ENCODE measurements around the gene DEGS2. TPM values are rescaled to one million over a fixed set of nuclear protein-coding genes. Genes with fewer than 3 reads are reported as not detected.

Gene DEGS2
- total and polyA plus RNA-seq, 2 of the 13 experiments (the other 11 are each of a cell fraction or from before 2014, with no cell fraction given), result 0.09 TPM

DNA sequence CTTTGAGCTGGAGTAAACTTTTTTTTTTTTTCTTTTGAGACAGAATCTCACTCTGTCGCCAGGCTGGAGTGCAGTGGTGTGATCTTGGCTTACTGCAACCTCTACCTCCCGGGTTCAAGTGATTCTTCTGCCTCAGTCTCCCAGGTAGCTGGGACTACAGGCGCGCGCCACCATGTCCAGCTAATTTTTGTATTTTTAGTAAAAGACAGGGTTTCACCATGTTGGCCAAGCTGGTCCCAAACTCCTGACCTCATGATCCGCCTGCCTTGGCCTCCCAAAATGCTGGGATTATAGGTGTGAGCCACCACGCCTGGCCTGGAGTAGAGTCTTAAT, 45.4 kb upstream of the DEGS2 start (continued):
- 0 out of 2 replicates have a peak, but pooled peaks have one; percentile 8 for TF ChIP-seq KMT2B (CRISPR knock-in tag; IDR thresholded peaks at IDR 0.05)
- TF ChIP-seq, protein P1, sequence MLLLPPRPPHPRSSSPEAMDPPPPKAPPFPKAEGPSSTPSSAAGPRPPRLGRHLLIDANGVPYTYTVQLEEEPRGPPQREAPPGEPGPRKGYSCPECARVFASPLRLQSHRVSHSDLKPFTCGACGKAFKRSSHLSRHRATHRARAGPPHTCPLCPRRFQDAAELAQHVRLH (CRISPR knock-in tag; IDR thresholded peaks at IDR 0.05; ENCODE audit: borderline replicate concordance, low read depth), result peak; percentile 5; the same call in 1 of the 2 replicates
- TF ChIP-seq, protein P2, sequence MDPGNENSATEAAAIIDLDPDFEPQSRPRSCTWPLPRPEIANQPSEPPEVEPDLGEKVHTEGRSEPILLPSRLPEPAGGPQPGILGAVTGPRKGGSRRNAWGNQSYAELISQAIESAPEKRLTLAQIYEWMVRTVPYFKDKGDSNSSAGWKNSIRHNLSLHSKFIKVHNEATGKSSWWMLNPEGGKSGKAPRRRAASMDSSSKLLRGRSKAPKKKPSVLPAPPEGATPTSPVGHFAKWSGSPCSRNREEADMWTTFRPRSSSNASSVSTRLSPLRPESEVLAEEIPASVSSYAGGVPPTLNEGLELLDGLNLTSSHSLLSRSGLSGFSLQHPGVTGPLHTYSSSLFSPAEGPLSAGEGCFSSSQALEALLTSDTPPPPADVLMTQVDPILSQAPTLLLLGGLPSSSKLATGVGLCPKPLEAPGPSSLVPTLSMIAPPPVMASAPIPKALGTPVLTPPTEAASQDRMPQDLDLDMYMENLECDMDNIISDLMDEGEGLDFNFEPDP (CRISPR knock-in tag; conservative IDR thresholded peaks at IDR 0.05), result 0 out of 2 replicates have a peak, but pooled peaks have one; percentile 85
- TF ChIP-seq ZFY (CRISPR knock-in tag; IDR thresholded peaks at IDR 0.05), result 0 out of 2 replicates have a peak, but pooled peaks have one; percentile 3
- TF ChIP-seq ZNF558 (CRISPR knock-in tag; IDR thresholded peaks at IDR 0.05; ENCODE audit: borderline replicate concordance), result 0 out of 2 replicates have a peak, but pooled peaks have one; percentile 27
- 0 out of 2 replicates have a peak, but pooled peaks have one; percentile 26 for TF ChIP-seq NKX3-1 (CRISPR knock-in tag; IDR thresholded peaks at IDR 0.05)
- TF ChIP-seq, protein P3, sequence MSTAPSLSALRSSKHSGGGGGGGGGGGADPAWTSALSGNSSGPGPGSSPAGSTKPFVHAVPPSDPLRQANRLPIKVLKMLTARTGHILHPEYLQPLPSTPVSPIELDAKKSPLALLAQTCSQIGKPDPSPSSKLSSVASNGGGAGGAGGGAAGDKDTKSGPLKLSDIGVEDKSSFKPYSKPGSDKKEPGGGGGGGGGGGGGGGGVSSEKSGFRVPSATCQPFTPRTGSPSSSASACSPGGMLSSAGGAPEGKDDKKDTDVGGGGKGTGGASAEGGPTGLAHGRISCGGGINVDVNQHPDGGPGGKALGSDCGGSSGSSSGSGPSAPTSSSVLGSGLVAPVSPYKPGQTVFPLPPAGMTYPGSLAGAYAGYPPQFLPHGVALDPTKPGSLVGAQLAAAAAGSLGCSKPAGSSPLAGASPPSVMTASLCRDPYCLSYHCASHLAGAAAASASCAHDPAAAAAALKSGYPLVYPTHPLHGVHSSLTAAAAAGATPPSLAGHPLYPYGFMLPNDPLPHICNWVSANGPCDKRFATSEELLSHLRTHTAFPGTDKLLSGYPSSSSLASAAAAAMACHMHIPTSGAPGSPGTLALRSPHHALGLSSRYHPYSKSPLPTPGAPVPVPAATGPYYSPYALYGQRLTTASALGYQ (CRISPR knock-in tag; IDR thresholded peaks at IDR 0.05), result 0 out of 2 replicates have a peak, but pooled peaks have one; percentile 1

Data from HepG2 (cell line).